ENCODE results near the gene KANSL3.
"Not testable (repeated sequence)": the region's sequence is repeated elsewhere in the genome, so short reads cannot be mapped to it uniquely, and the experiment has no call there.

KANSL3 gene

DNA sequence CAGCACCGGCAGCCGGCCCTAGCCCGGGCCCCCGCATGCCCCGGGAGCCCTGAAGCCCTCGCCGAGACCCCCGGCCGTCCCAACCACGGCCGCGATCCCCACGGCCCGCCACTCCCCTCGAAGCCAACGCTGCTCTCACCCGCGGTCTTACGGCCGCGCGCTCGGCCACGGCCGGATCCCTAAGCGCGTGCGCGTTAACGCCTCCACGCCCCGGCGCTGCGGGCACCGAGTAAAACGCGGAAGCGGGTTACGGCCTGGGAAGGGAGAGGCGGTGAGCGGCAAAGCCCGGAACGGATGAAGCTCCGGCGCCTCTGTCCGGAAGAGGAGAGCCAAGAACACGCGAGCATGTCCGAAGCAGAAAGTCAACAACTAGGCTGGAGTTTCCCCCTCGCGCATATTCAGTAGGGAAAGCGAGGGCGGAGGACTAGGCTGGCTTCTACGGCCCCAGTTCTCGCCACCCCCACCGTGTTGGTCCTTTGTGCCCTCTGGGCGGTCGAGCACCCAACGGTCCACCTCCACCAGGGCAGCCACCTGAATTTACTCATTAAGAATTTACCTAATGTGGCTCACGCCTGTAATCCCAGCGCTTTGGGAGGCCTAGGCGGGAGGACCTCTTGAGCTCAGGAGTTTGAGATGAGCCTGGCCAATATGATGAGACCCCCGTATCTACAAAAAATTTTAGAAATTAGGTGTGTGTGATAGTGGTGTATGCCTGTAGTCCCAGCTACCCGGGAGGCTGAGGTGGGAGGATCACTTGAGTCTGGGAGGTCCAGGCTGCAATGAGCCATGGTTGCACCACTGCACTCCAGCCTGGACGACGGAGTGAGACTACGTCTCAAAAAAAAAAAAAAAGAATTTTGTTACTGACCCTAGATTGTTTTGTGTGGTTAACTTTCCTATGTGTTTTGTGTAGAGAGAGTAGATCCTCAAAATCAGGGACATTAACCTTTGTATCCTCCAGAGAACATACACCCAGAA is at the start of gene KANSL3:
Gene KANSL3, minus strand, starts transcription at position 169 of the 978 bp plus-strand sequence. CDS start 1,177 bp downstream, outside the sequence.
- peak; percentile 79 for DNase-seq (ENCODE audit: low read depth)

DNA sequence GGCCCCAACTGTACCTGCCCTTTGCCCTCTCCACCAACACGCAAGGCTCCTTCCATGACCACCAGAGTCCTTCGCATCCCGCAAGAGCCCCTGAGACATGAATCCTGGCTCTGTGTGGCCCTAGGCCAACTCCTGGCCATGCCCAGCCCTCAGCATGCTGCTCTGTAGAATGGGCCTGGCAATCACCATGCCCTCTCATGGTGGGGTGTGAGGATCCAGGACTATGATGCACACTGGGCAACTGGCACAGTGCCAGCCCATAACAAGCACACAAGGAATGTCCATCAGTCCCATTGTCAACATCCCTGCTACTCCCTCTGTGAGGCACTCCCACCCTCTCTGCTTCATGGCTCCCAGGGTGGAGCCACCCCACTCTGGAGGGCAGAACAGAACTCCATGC is 49.2 kb upstream of the KANSL3 start:
- DNase-seq (ENCODE audit: low read depth), result no peak

DNA sequence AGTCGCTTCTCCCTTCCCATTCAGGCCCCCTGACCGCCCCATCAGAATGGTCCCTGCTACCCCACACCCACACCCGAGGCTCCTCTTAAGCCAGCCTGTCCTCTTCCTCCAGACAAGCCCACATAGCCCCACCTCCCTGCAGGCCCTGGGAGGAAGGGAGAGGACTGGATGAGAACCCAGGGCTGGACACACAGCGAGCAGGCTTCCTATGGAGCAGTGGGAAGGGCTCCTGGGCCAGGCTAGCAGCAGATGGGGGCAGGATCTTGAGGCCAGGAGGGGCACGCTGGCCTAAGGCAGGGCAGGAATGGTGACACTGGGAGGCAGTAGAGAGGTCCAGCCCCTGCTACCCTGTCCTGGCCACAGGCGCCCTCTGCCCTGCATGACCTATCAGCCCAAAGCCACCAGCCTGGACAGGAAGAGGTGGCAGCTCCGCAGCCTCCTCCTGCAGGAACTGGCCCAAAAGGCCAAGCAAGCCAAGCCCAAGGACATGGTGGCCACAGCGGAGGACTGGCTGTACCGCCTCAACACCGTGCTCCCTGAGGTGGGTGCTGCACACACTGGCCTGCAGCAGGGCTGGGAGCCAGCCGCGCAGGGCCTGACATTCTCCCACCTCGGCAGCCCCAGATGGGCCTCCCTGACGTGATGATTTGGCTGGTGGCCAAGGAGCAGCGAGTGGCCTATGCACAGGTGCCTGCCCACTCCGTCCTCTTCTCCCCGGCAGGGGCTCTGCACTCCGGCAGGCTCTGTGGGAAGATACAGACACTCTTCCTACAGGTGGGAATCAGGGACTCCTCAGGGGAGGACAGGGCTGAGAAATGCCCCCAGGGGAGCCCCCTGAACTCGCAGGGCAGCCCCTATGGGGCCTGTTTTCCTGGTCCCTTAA is 47.7 kb upstream of the KANSL3 start:
- DNase-seq (ENCODE audit: low read depth), result no peak

DNA sequence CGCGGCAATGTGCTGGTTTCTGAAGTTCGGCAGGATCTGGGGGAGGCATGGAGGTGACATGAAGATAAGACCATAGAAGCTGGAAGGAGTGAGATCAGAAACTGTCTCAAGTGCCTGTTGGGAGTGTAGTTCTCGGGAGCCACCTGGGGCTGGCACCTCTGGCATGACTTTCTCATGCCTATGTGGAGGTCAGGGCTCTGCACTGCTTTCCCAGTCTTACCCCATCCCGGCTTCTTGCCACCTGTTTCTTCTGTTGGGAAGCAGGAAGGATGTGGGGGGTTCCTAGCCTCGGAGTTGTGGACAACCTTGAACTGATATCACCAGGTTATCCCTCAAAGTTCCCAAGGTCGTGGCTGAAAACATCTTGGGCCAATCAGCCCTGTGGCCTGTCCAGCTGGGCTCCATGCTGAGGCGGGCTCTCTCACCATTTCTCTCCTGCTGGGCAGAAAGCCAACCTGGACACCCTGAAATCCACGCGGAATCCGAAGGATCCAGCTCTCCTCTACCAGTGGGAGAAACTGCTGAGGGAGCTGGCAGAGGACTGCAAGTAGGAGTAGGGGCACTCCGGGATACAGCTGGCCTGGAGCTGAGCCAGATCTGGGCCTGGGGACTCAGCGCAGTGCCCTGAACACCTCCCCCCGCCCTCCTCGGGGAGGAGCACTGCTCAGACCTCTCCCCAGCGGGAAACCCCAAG is 46.9 kb upstream of the KANSL3 start:
- DNase-seq (ENCODE audit: low read depth), result no peak

DNA sequence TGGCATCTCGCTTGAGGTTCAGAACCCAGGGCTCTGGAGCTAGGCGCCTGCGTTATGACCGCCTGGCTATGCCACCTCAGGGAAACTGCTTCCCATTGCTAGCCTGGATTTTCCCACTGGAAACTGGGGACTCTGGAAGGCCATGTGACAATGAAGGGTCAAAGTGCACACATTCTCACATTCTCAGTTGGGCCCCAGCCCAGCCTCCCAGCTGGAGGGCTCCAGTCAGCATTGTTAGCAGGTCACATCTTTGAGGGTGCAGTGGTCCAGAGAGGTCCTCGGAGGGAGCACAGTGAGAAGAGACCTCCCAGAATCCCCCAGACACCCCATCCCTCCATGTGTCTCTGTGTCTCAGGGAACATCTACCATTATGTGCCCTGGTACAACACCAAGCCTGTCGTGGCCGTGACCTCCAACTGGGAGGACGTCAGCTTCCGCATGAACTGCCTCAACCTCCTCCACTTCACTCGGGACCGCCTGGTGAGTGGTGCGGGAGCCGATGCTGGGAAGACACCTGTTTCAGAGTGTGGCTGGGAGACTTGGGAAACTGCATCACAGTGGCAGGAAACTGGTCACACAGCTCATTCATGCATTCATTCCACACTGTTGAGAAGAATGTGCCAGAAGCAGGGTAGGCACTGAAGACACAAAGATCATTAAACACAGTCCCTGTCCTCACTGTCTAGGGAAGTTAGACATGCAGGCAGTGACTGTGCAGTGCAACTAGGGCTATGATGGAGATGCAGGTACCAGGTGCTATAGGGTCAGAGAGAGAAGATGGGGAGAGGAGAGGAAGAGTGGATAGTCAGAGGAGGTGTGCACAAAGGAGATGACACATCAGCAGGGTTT is 46.1 kb upstream of the KANSL3 start:
- no peak for DNase-seq (ENCODE audit: low read depth)

DNA sequence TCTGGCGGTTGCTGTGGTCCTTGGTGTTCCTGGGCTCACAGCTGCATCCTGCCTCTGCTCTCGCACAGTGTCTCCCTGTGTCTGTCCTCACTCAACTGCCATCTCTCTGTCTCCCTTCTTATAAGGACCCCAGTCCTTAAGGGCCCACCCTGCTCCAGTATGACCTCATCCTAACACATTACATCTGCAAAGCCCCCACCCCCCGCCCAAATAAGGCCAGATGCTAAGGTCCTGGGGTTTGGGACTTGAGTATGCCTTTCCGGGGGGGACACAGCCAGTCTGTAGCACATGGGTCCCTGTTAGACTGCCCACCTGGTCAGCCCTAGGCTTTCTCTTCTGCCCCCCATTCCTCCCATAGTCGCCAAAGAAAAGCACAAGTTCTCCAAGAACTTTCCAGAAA is 45.2 kb upstream of the KANSL3 start:
- DNase-seq (ENCODE audit: low read depth), result no peak

DNA sequence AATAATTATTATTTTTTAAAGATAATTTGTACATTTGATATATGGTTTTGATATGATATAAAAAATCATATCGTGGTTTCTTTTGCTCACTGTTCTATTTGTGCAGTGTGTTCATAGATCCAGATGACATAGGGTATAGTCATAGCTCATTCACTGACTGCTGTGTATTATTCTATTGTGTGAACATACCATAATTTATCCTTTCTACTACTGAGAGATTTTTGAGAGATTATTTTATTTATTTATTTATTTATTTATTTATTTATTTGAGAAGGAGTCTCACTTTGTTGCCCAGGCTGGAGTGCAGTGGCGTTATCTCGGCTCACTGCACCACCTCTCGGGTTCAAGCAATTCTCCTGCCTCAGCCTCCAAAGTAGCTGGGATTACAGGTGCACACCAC is 43.4 kb upstream of the KANSL3 start:
- DNase-seq (ENCODE audit: low read depth), result no peak

DNA sequence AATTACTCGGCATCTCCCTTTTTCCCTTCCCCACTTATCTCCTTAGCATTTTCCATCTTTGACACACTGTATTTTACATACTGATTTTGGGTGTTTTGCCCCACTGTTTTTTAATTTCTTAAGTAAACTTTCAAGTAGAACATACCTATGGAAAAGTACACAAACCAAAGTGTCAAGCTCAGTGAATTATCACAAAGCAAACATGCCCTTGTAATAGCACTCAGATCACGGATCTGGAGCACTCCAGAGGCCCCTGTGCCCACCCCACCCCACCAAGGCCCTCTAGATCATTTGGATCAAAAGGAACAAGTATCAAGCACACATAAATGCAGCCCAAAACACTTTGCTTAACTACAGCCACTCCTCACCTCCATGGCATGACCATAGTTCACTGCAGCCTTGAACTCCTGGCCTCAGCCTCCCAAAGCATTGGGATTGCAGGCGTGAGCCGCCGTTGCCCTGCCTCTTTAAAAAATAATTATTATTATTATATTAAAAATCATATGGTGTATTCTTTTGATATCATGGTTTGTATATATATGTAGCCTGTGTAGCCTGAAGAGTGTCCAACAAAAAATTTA is 42.5 kb upstream of the KANSL3 start:
- DNase-seq (ENCODE audit: low read depth), result no peak

DNA sequence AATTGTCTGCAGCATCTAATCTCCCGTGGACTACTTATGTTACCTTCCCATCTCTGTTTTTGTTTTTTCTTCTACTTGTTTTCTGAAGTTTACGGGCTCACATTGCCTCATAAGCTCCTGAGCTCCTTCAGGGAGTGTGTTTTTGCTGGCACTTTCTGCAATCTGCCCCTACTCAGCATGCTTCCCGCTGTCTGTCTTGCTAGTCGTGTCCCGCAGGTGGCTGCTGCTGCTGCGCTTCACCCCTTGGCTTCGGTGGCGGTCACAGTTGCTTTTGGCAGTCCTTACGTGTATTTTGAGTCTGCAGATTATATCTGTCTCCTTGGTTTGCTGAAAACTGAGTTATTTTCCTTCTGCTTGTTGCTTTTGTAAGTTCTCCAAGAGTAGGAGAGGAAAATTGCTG is 41.7 kb upstream of the KANSL3 start:
- DNase-seq (ENCODE audit: low read depth), result no peak

DNA sequence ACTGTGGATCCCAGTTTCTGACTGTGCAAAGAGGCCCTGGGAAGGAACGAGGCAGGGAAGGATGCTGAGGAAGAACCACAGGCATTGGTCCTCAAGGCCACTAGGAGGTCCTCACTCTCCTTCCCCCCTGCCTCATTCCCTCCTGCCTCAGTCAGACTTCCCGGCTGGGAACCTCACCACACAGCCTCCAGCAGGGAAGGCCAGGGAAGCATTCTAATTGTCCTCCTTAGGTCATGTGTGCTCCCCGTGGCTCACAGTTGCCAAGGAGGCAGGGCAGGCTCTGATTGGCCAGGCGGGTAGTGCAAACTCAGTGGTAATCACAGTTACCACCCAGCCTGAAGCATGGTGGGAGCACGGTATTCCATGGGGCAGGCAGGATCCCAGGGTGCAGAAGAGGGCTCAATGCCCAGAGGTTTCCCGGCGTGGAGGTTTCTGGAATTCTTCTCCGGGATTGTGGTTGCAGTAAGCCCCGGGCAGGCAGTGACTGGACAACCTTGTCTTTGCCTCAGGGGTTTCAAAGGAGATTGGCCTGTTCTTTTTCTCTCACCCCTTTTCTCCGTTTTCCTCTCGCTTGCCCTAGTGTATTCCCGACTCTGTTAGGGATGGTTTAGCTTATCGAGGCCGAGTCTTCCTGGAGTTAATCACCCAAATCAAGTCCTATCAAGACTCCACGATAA is 31.6 kb upstream of the KANSL3 start:
- no peak for DNase-seq (ENCODE audit: low read depth)

DNA sequence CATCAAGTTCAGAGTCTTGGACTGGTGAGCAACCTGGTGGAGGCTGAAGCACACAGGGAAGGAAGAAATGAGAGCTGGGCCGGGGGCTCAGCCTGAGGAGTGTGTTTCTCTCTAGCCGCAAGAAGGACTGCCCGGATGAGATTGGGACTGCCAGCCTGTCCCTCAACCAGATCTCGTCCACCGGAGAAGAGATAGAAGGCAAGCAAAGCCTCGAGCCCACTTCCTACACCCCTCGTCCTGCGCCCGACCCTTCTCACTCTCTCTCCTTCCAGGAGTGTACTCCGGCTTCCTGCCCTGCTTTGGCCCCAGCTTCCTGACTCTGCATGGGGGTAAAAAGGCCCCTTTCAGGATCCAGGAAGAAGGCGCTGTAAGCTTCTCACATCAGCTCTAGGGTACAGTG is 30.7 kb upstream of the KANSL3 start:
- no peak for DNase-seq (ENCODE audit: low read depth)

DNA sequence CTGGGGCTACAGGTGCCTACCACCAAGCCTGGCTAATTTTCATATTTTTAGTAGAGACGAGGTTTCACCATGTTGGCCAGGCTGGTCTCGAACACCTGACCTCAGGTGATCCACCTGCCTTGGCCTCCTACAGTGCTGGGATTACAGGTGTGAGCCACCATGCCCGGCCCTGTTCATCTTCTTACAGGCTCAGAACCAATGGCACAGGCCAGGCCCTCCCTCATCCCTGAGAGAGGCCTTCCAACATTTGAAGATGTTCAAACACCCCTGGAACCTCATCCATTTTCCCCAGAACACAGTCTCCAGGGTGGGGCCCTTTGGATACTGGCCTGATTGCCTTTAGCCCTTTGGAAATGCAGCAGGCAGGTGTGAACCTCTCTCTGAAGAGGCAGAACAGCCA is 27.6 kb upstream of the KANSL3 start:
- DNase-seq (ENCODE audit: low read depth), result not testable (repeated sequence)

DNA sequence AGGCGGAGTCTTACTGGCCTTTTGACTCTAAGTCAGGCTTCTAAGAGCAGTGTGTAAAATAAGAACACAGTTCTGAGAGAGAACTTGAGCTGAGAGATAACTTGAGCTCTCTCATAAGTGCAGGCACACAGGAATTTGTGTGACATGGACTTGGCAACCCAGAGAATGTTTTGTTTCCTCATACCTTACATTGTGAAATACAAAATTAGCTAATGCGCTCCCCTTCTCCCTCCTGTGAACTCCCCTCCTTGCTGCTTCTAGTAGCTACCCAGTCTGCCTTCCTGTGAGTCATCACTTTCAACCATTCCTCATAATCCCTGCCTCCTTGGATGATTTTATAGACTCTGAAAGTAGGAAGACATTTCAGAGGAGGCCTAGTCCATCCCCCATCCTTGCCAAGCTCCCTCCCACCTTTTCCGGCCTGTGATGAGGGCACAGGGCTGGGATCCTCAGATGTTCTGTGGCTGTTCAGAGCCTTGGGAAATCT is 27.0 kb upstream of the KANSL3 start:
- no peak for DNase-seq (ENCODE audit: low read depth)

DNA sequence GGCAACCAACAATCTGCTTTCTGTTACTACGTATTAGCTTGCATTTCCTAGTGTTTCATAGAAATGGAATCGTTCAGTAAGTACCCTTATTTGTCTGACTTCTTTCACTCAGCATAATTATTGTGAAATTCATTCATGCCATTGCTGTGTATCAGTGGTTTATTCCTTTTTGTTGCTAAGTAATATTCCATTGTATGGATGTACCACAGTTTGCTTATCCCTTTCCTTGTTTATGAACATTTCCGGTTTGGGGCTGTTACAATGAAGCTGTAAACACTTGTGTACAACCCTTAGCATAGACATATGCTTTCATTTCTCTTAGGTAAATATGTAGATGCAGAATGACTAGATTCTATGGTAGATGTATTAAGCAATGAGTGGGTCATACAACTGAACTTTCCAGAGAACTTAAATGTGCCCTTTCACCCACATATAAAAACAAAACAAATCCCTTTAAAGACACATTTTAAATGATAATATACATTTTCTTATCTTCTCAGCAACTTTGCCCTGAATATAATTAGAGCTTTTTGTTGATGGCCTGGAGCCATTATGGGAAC is 26.3 kb upstream of the KANSL3 start:
- DNase-seq (ENCODE audit: low read depth), result no peak

DNA sequence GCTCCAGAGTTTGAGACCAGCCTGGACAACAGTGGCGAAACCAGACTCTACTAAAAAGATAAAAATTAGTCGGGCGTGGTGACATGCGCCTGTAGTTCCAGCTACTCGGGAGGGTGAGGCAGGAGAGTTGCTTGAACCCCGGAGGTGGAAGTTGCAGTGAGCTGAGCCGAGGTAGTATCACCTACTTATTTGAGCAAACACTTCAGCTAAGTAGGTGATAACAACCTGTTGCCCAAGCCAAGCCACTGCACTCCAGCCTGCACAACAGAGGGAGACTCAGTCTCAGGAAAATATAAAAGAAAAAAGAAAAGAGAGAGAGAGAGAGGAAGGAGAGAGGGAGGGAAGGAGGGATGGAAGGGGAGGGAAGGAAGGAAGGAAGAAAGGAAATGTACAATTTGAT is 25.7 kb upstream of the KANSL3 start:
- no peak for DNase-seq (ENCODE audit: low read depth)

DNA sequence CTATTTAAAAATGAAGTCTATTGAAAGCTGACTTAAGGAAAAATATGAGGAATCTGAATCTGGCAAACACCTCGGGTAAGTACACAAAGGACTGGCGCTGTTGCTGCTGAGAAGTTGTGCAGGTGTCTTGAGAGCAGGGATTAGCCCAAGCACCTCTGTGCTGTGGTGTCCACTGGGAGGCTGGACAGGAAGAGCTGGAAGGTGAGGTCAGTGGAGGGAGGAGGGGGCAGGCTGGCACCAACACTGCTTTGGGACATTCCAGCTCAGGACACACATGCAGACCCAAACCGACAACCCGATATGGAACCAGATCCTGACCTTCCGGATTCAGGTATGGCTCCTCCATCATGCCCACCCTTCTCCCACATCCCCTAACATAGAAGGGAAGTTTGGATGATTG is 25.1 kb upstream of the KANSL3 start:
- DNase-seq (ENCODE audit: low read depth), result no peak

DNA sequence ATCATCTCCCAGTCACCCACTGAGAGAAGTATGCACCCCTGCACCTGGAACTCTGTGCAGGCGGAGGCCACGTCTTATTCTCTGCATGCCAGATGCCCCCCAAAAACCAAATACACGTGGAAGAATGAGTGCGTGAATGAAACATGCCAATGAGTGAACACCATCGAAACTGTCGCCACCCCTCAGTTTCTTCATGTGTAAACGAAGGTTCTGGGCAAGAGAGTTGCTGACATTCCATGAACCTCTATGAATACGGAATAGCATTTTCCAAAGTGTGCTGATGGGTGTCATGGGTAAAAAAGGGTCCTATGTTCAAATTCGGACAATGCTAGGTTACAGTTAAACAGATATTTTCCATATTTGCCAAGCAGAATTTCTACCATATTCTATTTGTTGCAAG is 24.2 kb upstream of the KANSL3 start:
- no peak for DNase-seq (ENCODE audit: low read depth)

DNA sequence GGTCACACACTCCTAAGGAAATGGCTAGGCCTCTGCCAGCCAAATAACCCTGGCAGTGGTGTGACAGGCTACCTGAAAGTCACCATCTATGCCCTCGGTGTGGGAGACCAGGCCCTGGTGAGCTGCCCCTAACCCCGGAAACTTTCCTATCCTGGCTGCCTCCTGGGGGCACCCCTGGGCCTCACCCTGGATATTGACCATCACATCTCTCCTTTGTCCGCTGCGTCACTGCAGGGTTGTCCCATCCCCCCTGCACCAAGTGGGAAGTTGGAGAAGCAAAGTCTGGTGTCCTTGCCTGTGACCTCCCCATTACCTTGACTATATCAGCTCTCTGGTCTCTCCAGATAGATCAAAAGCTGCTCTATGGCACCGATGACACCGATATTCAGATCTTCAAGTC is 23.2 kb upstream of the KANSL3 start:
- DNase-seq (ENCODE audit: low read depth), result no peak

DNA sequence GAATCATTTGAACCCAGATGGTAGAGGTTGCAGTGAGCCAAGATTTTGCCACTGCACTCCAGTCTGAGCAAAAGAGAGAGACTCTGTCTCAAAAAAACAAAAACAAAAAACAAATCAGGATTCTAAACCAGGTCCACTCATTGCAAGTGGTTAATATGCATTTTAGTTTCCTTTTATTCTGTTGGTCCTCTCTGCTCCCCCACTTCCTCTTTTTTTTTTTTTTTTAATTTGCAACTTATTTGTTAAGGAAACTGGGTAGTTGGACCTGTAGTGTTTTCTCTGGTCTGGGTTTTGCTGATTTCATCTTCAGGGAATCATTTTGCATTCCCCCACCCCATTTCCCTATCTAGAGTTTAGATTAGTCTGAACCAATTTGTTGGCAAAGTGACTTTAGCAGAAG is 18.4 kb upstream of the KANSL3 start:
- DNase-seq (ENCODE audit: low read depth), result no peak

DNA sequence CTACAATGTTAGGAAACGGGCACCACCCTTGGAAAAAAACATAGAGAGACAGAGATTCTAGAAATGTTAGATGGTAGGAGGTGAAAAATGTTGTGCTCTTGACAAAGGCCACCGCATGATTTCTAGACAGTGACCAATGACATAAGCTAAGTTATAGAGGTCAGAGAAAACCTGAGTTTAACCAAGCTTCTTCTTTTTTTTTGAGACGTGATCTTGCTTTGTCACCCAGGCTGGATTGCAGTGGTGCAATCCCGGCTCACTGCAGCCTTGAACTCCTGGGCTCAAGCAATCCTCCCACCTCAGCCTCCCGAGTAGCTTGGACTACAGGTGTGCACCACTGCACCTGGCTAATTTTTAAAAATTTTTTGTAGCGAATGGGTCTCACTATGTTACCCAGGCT is 17.4 kb upstream of the KANSL3 start:
- no peak for DNase-seq (ENCODE audit: low read depth)

Measured in stimulated activated CD8-positive, alpha-beta memory T cell treated with anti-CD3 and anti-CD28 coated beads, Interleukin-12 subunit alpha, Interleukin-12 subunit beta, amount 100 ng/mL, for 1 hour (primary cell).